Muscle layer of duodenum (tissue), 2 donors: ENCODE data around the gene ASIC1.

Source experiments
- H3K27ac ChIP-seq: one replicate; pipeline ENCODE4 v1.7.0; 2013; ENCODE audit warnings: mild to moderate bottlenecking, low read length
- H3K27me3 ChIP-seq: one replicate; pipeline ENCODE4 v1.7.0; 2013; ENCODE audit warnings: low read depth, mild to moderate bottlenecking, control low read depth, low read length
- H3K36me3 ChIP-seq, 2 donors: one replicate each; pipeline ENCODE4 v1.7.0; 2013; ENCODE audit warnings: low read length in 2 of 2, control low read depth in 1 of 2, mild to moderate bottlenecking in 1 of 2; ENCODE audit not compliant: insufficient read depth in 2 of 2, control insufficient read depth in 1 of 2
- H3K4me1 ChIP-seq, 2 donors: one replicate each; pipeline ENCODE4 v1.7.0; 2013; ENCODE audit warnings: low read length in 2 of 2, mild to moderate bottlenecking in 2 of 2, control low read depth in 1 of 2, moderate library complexity in 1 of 2; ENCODE audit not compliant: insufficient read depth in 2 of 2, control insufficient read depth in 1 of 2
- H3K4me3 ChIP-seq, 2 donors: one replicate each; pipeline ENCODE4 v1.7.0; 2013; ENCODE audit warnings: low read length in 2 of 2, low read depth in 1 of 2, mild to moderate bottlenecking in 1 of 2
- H3K9me3 ChIP-seq, 2 donors: one replicate each; pipeline ENCODE4 v1.7.0; 2013; ENCODE audit warnings: low read length in 2 of 2, control low read depth in 1 of 2, mild to moderate bottlenecking in 1 of 2; ENCODE audit not compliant: control insufficient read depth in 1 of 2
- donor health status: healthy.

ASIC1 gene

GRCh38 chr12:50110762-50111351, 53.5 kb downstream of the ASIC1 start:
- Histone ChIP-seq H3K27ac (peak overlapping the region; percentile 86), H3K9me3 (no peaks in the 10 kb centered on the region), H3K4me1 (peaks cover 18 to 24% of the 10 kb centered on the region in 2 donors), H3K4me3 (no peak overlapping the region), H3K36me3 (peaks cover 3 to 4% of the 10 kb centered on the region in 2 donors), H3K27me3 (no peaks in the 10 kb centered on the region)

GRCh38 chr12:50111395-50111692, 53.9 kb downstream of the ASIC1 start:
- H3K4me3 ChIP-seq: peak overlapping the region in 1 of 2 donors; percentile 46
- H3K27me3 ChIP-seq: no peaks in the 10 kb centered on the region
- H3K27ac ChIP-seq: peak overlapping the region; percentile 86
- H3K9me3 ChIP-seq: no peaks in the 10 kb centered on the region
- H3K36me3 ChIP-seq: peaks cover 3 to 4% of the 10 kb centered on the region in 2 donors
- peaks cover 18 to 24% of the 10 kb centered on the region in 2 donors for H3K4me1 ChIP-seq

- Histone ChIP-seq H3K27me3 (no peaks in the 10 kb centered on the region), H3K4me3 (peak within 1 kb of the TSS; percentile 92 to 96), H3K36me3 (peaks cover 3 to 4% of the 10 kb centered on the region in 2 donors), H3K27ac (peak within 1 kb of the TSS; percentile 98), H3K9me3 (no peaks in the 10 kb centered on the region), H3K4me1 (peaks cover 18 to 25% of the 10 kb centered on the region in 2 donors)
Observed at GRCh38 chr12:50111693-50112455, 54.5 kb downstream of the ASIC1 start, which contains the start of gene COX14. Gene COX14 (plus strand): TSS chr12:50112236. CDS start chr12:50120044, 7,808 bp downstream.

- Histone ChIP-seq H3K9me3 (no peaks in the 10 kb centered on the region), H3K36me3 (peaks cover 3 to 4% of the 10 kb centered on the region in 2 donors), H3K27ac (peak overlapping the region; percentile 98), H3K27me3 (no peaks in the 10 kb centered on the region), H3K4me3 (peak overlapping the region; percentile 92 to 96), H3K4me1 (peaks cover 18 to 33% of the 10 kb centered on the region in 2 donors)
Observed at GRCh38 chr12:50112456-50113218, 55.2 kb downstream of the ASIC1 start.

GRCh38 chr12:50117057-50117622, 59.7 kb downstream of the ASIC1 start:
- no peak overlapping the region for H3K27ac ChIP-seq
- peaks cover 14 to 31% of the 10 kb centered on the region in 2 donors for H3K36me3 ChIP-seq
- H3K4me1 ChIP-seq: peaks cover 0 to 21% of the 10 kb centered on the region in 2 donors

GRCh38 chr12:50119387-50119786, 62.0 kb downstream of the ASIC1 start:
- peaks cover 31% of the 10 kb centered on the region in 2 donors for H3K36me3 ChIP-seq

More at GRCh38 chr12:50117057-50117622, 59.7 kb downstream of the ASIC1 start:
- Histone ChIP-seq H3K27me3 (no peaks in the 10 kb centered on the region), H3K4me3 (no peak overlapping the region), H3K9me3 (no peaks in the 10 kb centered on the region)

GRCh38 chr12:50120521-50120920, 63.1 kb downstream of the ASIC1 start:
- Histone ChIP-seq H3K27ac (no peak overlapping the region), H3K36me3 (peaks cover 31% of the 10 kb centered on the region in 2 donors), H3K27me3 (no peaks in the 10 kb centered on the region), H3K9me3 (no peaks in the 10 kb centered on the region), H3K4me3 (no peak overlapping the region), H3K4me1 (peaks cover 0 to 10% of the 10 kb centered on the region in 2 donors)

More at GRCh38 chr12:50119387-50119786, 62.0 kb downstream of the ASIC1 start:
- no peaks in the 10 kb centered on the region for H3K9me3 ChIP-seq
- no peaks in the 10 kb centered on the region for H3K27me3 ChIP-seq
- H3K27ac ChIP-seq: no peak overlapping the region
- H3K4me1 ChIP-seq: peaks cover 0 to 10% of the 10 kb centered on the region in 2 donors
- H3K4me3 ChIP-seq: no peak overlapping the region

- H3K4me3 ChIP-seq: no peak overlapping the region
- H3K27ac ChIP-seq: no peak overlapping the region
- H3K9me3 ChIP-seq: no peaks in the 10 kb centered on the region
- peaks cover 27 to 31% of the 10 kb centered on the region in 2 donors for H3K36me3 ChIP-seq
- H3K4me1 ChIP-seq: peaks cover 0 to 10% of the 10 kb centered on the region in 2 donors
- H3K27me3 ChIP-seq: no peaks in the 10 kb centered on the region
Observed at GRCh38 chr12:50120953-50121352, 63.6 kb downstream of the ASIC1 start.

GRCh38 chr12:50121641-50122040, 64.2 kb downstream of the ASIC1 start:
- Histone ChIP-seq H3K4me3 (no peak overlapping the region), H3K9me3 (no peaks in the 10 kb centered on the region), H3K36me3 (peaks cover 27 to 31% of the 10 kb centered on the region in 2 donors), H3K4me1 (peaks cover 0 to 10% of the 10 kb centered on the region in 2 donors), H3K27me3 (no peaks in the 10 kb centered on the region), H3K27ac (no peak overlapping the region)

- no peaks in the 10 kb centered on the region for H3K27me3 ChIP-seq
- H3K27ac ChIP-seq: no peak overlapping the region
- H3K36me3 ChIP-seq: peaks cover 38 to 42% of the 10 kb centered on the region in 2 donors
- no peak overlapping the region for H3K4me3 ChIP-seq
- H3K9me3 ChIP-seq: no peaks in the 10 kb centered on the region
- no peaks in the 10 kb centered on the region for H3K4me1 ChIP-seq
Observed at GRCh38 chr12:50123203-50123602, 65.8 kb downstream of the ASIC1 start.

- H3K36me3 ChIP-seq: peaks cover 35 to 47% of the 10 kb centered on the region in 2 donors
- no peaks in the 10 kb centered on the region for H3K27me3 ChIP-seq
- no peak overlapping the region for H3K27ac ChIP-seq
- no peaks in the 10 kb centered on the region for H3K4me1 ChIP-seq
- no peaks in the 10 kb centered on the region for H3K9me3 ChIP-seq
- no peak overlapping the region for H3K4me3 ChIP-seq
Observed at GRCh38 chr12:50127546-50127945, 70.2 kb downstream of the ASIC1 start.
